Activated naive CD8-positive, alpha-beta T cell treated with anti-CD3 and anti-CD28 coated beads, Interleukin-2, amount 10 ng/mL, durations not matched to agents 7 days and 5 days (primary cell): Measurements from ENCODE around the gene ZBTB20. TPM values are rescaled to one million over a fixed set of nuclear protein-coding genes. Genes with fewer than 3 reads are reported as not detected.
"Not testable (repeated sequence)": the region's sequence is repeated elsewhere in the genome, so short reads cannot be mapped to it uniquely, and the experiment has no call there.

ENCODE experiments used
- ATAC-seq: fragments of 150-1000 bp; cut with Tn5 transposase; one replicate; pipeline ENCODE4 v1.10.0; 2021; ENCODE audit warnings: low read depth, moderate library complexity
- POLR2A ChIA-PET: fragments of 350-600 bp; sonication (Branson Sonifier 250); formaldehyde crosslinking; loops from one replicate; lab custom pipeline; 2021; ENCODE audit warnings: antibody characterized with exemption; lab: Charles Lee
- DNase-seq: peaks from one replicate; pipeline ENCODE4 v3.0.0; 2021
- H3K27ac Mint-ChIP-seq: one replicate; pipeline ENCODE4 v1.8.0; 2022; ENCODE audit warnings: mild to moderate bottlenecking, mixed read lengths
- H3K27me3 Mint-ChIP-seq: one replicate; pipeline ENCODE4 v1.8.0; 2022; ENCODE audit warnings: mild to moderate bottlenecking, moderate library complexity, mixed read lengths
- H3K36me3 Mint-ChIP-seq: one replicate; pipeline ENCODE4 v1.8.0; 2021; ENCODE audit warnings: mild to moderate bottlenecking, mixed read lengths
- H3K4me1 Mint-ChIP-seq: one replicate; pipeline ENCODE4 v1.8.0; 2021; ENCODE audit warnings: mixed read lengths
- H3K4me3 Mint-ChIP-seq: one replicate; pipeline ENCODE4 v1.8.0; 2022; ENCODE audit warnings: mild to moderate bottlenecking, moderate library complexity, mixed read lengths
- H3K9me3 Mint-ChIP-seq: one replicate; pipeline ENCODE4 v1.8.0; 2021; ENCODE audit warnings: mixed read lengths
- total RNA-seq, 2 experiments: library from RNA; stranded (reverse); gene quantifications; one replicate each; pipeline ENCODE4 v1.2.3, GENCODE V29; 2021

ZBTB20 gene
- total RNA-seq, 2 experiments from 2014 or later: 27.4 to 31.3 TPM

DNA sequence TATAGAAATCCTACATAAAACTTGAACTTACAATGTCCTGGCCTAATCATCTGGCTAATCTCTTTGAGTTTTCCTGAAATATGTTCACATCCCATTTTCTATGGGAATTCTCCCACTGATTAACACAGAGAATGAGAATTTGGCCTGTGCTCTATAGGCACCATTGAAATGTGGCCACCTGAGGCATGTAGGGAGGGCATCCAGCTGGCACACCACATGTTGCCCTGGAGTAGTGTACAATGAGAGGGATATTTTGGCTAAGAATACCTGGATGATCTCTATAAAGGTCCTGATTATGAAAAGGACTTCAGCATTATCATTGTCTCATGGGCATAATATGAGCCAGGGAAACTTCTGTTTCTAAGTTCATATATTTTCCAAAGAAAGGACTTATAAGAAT is 324.0 kb downstream of the ZBTB20 start:
- DNase-seq: no peak
- no peak for ATAC-seq
- H3K9me3 Mint-ChIP-seq: no peaks in the 10 kb centered on the region
- no peak overlapping the region for H3K27ac Mint-ChIP-seq
- H3K4me1 Mint-ChIP-seq: no peaks in the 10 kb centered on the region
- POLR2A ChIA-PET: no interaction called here
- no peaks in the 10 kb centered on the region for H3K36me3 Mint-ChIP-seq
- H3K27me3 Mint-ChIP-seq: no peaks in the 10 kb centered on the region
- no peak overlapping the region for H3K4me3 Mint-ChIP-seq

- ATAC-seq: no peak
- H3K4me1 Mint-ChIP-seq: no peaks in the 10 kb centered on the region
- H3K36me3 Mint-ChIP-seq: peaks cover 2% of the 10 kb centered on the region
- POLR2A ChIA-PET: no interaction called here
- no peak for DNase-seq
- no peaks in the 10 kb centered on the region for H3K27me3 Mint-ChIP-seq
- H3K9me3 Mint-ChIP-seq: no peaks in the 10 kb centered on the region
- no peak overlapping the region for H3K4me3 Mint-ChIP-seq
- no peak overlapping the region for H3K27ac Mint-ChIP-seq
These were observed 331.0 kb downstream of the ZBTB20 start for GRCh38 chr3:114816052-114816451.

DNA sequence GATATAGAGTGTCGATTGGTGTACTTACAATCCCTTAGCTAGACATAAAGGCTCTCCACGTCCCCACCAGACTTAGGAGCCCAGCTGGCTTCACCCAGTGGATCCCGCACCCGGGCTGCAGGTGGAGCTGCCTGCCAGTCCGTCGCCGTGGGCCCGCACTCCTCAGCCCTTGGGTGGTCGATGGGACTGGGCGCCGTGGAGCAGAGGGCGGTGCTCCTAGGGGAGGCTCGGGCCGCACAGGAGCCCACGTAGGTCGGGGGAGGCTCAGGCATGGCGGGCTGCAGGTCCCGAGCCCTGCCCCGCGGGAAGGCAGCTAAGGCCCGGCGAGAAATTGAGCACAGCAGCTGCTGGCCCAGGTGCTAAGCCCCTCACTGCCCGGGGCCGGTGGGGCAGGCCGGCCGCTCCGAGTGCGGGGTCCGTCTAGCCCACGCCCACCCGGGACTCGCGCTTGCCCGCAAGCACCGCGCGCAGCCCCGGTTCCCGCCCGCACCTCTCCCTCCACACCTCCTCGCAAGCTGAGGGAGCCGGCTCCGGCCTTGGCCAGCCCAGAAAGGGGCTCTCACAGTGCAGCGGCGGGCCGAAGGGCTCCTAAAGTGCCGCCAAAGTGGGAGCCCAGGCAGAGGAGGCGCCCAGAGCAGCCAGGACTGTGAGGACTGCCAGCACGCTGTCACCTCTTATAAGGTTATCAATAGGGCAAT is 334.4 kb downstream of the ZBTB20 start:
- H3K27me3 Mint-ChIP-seq, DNase-seq, ATAC-seq, H3K4me3 Mint-ChIP-seq, H3K9me3 Mint-ChIP-seq, POLR2A ChIA-PET, H3K4me1 Mint-ChIP-seq, H3K36me3 Mint-ChIP-seq, H3K27ac Mint-ChIP-seq: not testable (repeated sequence)

DNA sequence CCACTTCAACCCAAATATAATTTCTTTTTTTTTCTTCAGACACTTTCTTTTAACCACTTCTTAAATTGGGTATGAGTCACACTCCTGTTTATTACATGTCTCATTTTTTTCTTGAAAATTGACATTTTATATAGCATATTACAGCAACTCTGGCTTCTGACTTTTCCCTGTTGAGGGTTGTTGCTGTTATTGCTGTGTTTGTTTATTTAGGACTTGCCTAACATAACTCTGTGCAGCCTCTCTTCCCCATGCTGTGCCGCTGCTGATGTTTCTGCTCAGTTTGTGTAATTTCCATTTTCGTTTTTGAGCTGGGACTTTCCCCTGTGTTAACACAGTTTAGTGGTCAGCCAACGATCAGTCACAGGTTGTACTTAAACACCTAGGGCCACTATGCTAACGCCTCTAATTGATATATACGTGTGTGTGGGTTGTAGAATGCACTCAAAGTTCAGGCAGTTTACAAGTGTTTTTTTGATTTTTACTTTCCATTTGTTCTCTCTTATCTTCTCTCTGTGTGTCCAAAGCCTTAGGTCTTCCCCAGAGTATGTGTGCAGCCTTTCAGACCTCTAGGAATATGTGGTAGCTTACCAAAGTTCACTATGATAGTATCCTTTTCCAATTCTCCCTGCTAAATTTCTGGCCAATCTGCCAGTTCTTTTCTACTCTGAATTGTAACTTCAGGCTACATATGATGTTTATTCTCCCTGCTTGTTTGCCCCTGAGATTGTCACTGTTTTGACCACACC is 337.2 kb downstream of the ZBTB20 start:
- H3K27me3 Mint-ChIP-seq: no peaks in the 10 kb centered on the region
- H3K36me3 Mint-ChIP-seq: peaks cover 7% of the 10 kb centered on the region
- H3K9me3 Mint-ChIP-seq: no peaks in the 10 kb centered on the region
- POLR2A ChIA-PET: no interaction called here
- no peak overlapping the region for H3K27ac Mint-ChIP-seq
- ATAC-seq: peak; percentile 42
- H3K4me3 Mint-ChIP-seq: peak overlapping the region; percentile 3
- peaks cover 6% of the 10 kb centered on the region for H3K4me1 Mint-ChIP-seq
- no peak for DNase-seq

DNA sequence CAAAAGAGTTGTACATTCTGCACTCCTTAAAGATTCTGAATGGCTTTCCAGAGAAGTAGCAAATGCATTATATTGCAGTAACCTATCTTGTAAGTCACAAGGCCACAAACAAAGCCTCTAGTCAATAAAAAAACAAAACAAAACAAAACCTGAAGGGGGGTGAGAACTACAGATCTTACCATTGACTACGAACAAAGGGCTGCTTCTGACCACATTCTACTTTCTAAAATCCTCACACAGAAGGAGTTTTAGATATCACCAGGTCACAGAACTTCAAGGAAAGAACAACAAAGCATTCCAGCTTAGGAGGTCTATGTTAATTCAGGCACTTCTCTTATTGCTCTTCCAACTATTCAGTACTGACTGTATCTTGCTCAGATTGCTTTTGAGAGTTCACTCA is 343.0 kb downstream of the ZBTB20 start:
- DNase-seq (no peak), ATAC-seq (no peak)
- H3K9me3 Mint-ChIP-seq: no peaks in the 10 kb centered on the region
- peaks cover 7% of the 10 kb centered on the region for H3K4me1 Mint-ChIP-seq
- peaks cover 10% of the 10 kb centered on the region for H3K36me3 Mint-ChIP-seq
- H3K27ac Mint-ChIP-seq: no peak overlapping the region
- no peaks in the 10 kb centered on the region for H3K27me3 Mint-ChIP-seq
- no peak overlapping the region for H3K4me3 Mint-ChIP-seq
- POLR2A ChIA-PET: no interaction called here

- H3K4me3 Mint-ChIP-seq: peak overlapping the region; percentile 38
- POLR2A ChIA-PET: no interaction called here
- no peaks in the 10 kb centered on the region for H3K27me3 Mint-ChIP-seq
- DNase-seq (no peak), ATAC-seq (no peak)
- H3K9me3 Mint-ChIP-seq: no peaks in the 10 kb centered on the region
- no peak overlapping the region for H3K27ac Mint-ChIP-seq
- peaks cover 9% of the 10 kb centered on the region for H3K36me3 Mint-ChIP-seq
- peaks cover 7% of the 10 kb centered on the region for H3K4me1 Mint-ChIP-seq
These were observed 343.9 kb downstream of the ZBTB20 start for GRCh38 chr3:114803042-114803695.

DNA sequence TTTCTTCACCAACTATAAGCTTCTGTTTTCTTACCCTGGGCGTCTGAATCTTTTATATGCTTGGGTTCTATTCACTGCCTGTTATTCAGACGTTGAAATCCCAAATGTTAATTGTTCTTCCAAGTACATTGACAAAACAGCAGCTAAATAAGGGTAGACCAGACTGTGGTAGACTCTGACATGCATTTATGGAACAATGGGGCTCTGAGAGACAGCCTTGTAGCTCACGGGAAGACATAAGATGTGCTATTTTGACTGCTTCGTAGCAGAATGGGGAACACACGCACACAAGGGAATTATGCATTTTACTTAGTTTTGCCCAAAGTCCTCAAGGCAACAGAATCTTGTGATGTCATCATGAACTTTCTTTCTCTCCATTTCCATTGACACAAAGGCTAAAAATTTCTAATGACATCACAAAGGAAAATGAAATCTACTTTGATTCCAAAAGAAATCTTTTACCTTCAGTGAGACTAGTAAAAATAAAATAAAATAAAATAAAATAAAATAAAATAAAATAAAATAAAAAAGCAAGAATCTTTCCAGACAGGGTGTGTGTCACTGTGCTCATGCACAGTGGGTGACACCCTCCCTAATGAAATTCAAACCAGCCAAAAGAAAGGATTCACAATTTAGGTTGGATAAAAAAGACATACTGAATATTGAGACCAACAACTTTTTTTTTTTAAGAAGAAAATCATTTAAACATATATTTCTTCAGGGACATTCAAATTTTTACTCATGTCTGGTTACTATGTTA is 346.6 kb downstream of the ZBTB20 start:
- no peak for ATAC-seq
- H3K27me3 Mint-ChIP-seq: no peaks in the 10 kb centered on the region
- no peak overlapping the region for H3K27ac Mint-ChIP-seq
- H3K4me3 Mint-ChIP-seq: no peak overlapping the region
- no peaks in the 10 kb centered on the region for H3K9me3 Mint-ChIP-seq
- peaks cover 7% of the 10 kb centered on the region for H3K4me1 Mint-ChIP-seq
- POLR2A ChIA-PET: no interaction called here
- no peak for DNase-seq
- peaks cover 5% of the 10 kb centered on the region for H3K36me3 Mint-ChIP-seq

DNA sequence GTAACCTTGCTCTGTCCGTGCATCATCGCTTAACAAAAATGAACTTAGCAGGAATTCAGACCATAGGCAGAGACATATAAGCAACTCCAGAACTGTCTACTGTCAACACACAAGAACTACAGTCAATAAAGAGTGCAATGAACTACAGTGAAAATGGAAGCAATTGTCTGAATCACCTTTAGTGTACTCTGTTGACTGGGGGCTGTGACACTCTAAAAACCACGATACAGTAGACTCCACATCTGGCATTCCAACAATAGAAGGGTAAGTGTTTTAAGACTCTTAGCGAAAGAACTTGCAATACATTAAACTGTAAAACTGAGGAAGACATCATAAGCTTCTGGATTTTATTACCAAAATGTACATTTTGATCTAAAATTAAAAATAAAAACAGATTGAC is 347.3 kb downstream of the ZBTB20 start:
- ATAC-seq (no peak), DNase-seq (no peak)
- H3K27ac Mint-ChIP-seq: no peak overlapping the region
- no peaks in the 10 kb centered on the region for H3K27me3 Mint-ChIP-seq
- H3K4me3 Mint-ChIP-seq: no peak overlapping the region
- peaks cover 5% of the 10 kb centered on the region for H3K36me3 Mint-ChIP-seq
- POLR2A ChIA-PET: no interaction called here
- peaks cover 7% of the 10 kb centered on the region for H3K4me1 Mint-ChIP-seq
- no peaks in the 10 kb centered on the region for H3K9me3 Mint-ChIP-seq

DNA sequence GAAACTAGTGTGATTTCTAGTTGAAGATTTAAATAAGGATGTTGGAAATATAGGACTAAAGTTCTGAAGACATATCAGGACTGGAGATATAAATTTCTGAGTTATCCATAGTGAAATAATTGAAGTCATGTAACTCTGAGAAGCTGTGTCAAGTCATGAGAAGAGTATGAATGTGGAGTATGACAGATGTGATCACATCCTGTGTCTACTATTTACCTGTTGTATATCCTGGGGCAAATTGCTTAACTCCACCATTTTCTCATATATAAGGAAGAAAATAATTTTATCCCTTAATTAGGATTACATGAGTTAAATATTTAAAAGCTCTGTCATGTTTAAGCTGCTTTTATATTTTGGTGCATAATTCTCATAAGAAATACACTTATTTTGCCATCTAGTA is 350.3 kb downstream of the ZBTB20 start:
- H3K36me3 Mint-ChIP-seq: peaks cover 4% of the 10 kb centered on the region

DNA sequence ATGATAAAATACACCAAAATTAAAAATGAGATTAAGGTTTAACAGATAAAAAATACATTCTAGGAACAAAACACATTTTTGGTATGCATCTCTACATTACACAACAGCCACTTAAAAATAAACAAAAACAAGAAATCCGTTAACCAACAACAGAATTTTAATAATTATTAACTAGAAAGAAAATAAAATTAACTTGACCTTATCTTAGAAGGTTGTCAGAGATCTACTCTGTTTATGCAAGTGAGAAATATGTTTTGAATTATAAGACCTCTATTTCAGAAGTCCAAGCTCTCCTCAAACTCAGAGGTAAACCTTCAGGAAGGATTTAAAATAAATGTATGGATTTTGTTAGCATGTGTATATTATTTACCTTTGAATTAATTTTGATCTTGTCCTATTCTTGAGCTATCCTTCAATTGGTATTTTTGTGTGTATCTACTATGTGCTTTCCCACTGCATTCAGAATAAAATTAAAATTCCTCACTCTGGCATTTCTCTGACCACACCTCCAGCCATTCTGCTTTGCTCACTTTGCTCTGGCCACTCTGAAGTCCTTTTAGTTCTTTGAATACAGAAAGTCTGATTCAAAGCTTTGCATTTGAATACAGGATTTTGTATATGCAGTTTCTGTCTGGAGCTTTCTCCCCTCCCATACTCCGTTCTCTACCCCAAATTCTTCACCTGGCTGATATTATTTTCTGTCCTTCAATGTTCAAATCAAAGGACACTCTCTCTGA is 352.0 kb downstream of the ZBTB20 start:
- ATAC-seq (no peak), DNase-seq (no peak)
- Mint-ChIP-seq H3K4me1 (peaks cover 3% of the 10 kb centered on the region), H3K4me3 (no peak overlapping the region), H3K27ac (no peak overlapping the region), H3K36me3 (peaks cover 4% of the 10 kb centered on the region), H3K9me3 (no peaks in the 10 kb centered on the region), H3K27me3 (no peaks in the 10 kb centered on the region)
- POLR2A ChIA-PET: no interaction called here

More for the DNA sequence above, 350.3 kb downstream of the ZBTB20 start:
- ATAC-seq (no peak), DNase-seq (no peak)
- Mint-ChIP-seq H3K27ac (no peak overlapping the region), H3K4me3 (no peak overlapping the region), H3K9me3 (no peaks in the 10 kb centered on the region), H3K4me1 (peaks cover 3% of the 10 kb centered on the region), H3K27me3 (no peaks in the 10 kb centered on the region)
- POLR2A ChIA-PET: no interaction called here

DNA sequence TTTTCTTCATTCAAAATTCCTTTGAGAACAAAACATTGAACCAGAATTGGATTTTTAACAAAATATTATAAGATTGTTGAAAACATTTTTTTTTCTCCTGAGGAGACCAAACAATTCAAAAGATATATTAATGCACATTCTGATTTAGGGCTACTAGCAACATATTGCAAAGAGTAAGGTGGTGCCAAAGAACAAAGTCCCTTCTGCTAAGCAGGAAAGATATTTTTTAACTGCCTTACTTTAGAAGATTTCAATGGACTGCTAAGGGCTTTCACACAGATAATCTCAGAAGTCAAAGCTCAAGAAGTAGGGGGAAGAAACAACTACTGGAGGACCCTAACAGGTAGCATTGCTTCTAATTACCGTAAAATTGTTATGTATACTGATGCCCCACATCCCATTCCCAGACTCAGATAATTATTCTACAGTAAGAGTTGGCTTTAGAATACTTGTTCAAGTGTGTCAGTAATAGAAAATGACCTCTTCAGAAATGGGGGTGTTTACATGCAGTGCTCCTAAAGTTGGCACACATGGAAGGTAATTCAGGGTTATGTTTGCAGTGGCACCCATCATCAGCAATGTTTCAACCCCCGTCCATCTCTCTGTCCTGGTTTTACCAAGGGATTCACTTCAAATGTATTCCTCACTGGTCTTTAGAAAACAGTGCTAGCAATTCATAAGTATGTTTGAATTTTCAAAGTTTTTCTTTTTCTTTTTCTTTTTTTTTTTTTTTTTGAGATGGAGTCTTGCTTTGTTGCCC is 354.7 kb downstream of the ZBTB20 start:
- no peak for ATAC-seq
- no peaks in the 10 kb centered on the region for H3K27me3 Mint-ChIP-seq
- H3K27ac Mint-ChIP-seq: no peak overlapping the region
- no peak overlapping the region for H3K4me3 Mint-ChIP-seq
- POLR2A ChIA-PET: no interaction called here
- H3K4me1 Mint-ChIP-seq: no peaks in the 10 kb centered on the region
- H3K36me3 Mint-ChIP-seq: no peaks in the 10 kb centered on the region
- DNase-seq: no peak
- peaks cover 1% of the 10 kb centered on the region for H3K9me3 Mint-ChIP-seq

- ATAC-seq: no peak
These were observed 356.3 kb downstream of the ZBTB20 start for GRCh38 chr3:114790752-114791151.

More at GRCh38 chr3:114790752-114791151, 356.3 kb downstream of the ZBTB20 start:
- no peaks in the 10 kb centered on the region for H3K36me3 Mint-ChIP-seq
- no peak overlapping the region for H3K4me3 Mint-ChIP-seq
- POLR2A ChIA-PET: no interaction called here
- H3K27me3 Mint-ChIP-seq: no peaks in the 10 kb centered on the region
- no peak for DNase-seq
- H3K27ac Mint-ChIP-seq: no peak overlapping the region
- H3K4me1 Mint-ChIP-seq: no peaks in the 10 kb centered on the region
- H3K9me3 Mint-ChIP-seq: peaks cover 1% of the 10 kb centered on the region
